Urothelium cell line (cell line): ENCODE measurements around the gene PSPN.
"Not testable (repeated sequence)": the region's sequence is repeated elsewhere in the genome, so short reads cannot be mapped to it uniquely, and the experiment has no call there.

Source experiments
- DNase-seq: peaks from one replicate; pipeline ENCODE4 v3.0.0; 2011; ENCODE audit warnings: low spot score, mixed read lengths
- FAIRE-seq: peaks from 2 replicates; lab custom pipeline; 2011; peaks lifted over from hg19 to GRCh38; lab: Jason Lieb, UNC

The PSPN gene

DNA sequence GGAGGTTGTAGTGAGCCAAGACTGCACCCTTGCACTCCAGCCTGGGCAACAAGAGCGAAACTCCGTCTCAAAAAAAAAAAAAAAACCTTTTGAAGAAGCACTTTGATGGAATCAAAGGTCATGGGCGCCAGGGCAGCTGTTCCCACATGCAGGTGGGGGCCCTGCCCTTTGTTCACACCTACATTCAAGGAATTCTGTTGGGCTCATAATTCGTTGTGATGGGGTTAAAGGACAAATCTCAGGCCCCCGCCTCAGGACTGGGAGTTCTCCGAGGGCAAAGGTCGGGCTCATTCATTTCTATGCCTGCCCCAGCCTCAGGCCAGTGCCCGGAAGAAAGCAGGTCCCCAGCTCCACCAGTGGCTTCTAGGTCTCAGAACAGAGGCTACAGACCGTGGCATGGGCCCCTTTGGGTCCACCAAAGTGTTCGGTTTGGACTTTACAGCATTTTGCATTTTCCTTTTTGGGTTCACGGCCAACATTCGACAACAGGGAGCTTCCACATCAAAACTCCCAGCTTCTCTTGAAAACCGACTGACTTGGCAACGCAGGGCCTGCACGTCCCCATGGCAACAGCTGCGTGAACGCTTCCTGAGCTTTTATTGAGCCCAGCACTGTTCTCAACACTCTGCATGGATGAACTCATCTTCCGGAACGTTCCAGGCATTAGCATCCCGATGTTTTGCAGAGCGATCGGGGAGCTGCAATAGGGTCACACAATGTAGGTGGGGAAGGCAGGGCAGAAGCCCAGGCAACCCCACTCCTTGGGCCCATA lies 27.3 kb upstream of the PSPN start:
- FAIRE-seq: no peak
- DNase-seq: no peak

DNA sequence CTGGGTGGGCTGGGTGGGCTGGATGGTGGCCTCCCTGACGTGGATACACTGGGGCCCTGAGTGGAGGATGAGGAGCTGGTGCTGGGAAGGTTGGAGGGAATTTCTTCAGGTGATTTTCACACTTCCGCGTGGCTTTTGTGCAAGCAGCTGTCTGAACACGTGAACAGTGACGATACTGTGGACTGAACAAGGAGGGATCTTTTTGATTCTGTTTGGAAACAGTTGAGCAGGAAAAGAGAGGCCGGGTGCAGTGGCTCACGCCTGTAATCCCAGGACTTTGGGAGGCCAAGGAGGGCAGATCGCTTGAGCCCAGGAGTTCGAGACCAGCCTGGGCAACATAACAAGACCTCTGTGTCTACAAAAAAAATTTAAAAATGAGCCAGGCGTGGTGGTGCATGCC lies 26.3 kb upstream of the PSPN start:
- no peak for FAIRE-seq

DNA sequence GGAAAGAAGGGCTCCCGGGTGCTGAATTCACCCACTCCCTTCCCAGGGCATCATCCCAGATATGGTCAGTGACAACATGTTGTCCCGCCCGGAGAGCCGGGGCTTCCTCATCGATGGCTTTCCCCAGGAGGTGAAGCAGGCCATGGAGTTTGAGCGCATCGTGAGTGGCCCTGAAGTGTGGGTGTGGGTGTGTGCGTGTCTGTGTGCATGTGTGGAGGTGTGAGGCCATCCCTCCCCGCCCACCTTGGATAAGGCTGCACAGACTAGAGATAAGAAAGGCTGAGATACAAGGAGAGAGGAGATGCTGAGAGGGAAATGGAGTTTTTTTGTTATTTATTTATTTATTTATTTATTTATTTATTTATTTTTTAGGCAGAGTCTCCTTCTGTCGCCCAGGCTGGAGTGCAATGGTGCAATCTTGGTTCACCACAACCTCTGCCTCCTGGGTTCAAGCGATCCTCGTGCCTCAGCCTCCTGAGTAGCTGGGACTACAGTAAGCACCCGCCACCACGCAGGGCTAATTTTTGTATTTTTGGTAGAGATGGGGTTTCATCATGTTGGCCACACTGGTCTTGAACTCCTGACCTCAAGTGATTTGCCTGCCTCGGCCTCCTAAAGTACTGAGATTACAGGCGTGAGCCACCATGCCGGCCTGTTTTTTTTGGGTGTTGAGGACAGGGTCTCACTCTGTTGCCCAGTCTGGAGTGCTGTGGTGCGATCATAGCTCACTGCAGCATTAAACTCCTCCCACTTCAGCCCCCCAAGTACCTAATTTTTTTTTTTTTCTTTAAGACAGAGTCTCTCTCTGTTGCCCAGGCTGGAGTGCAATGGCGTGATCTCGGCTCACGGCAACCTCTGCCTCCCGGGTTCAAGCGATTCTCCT lies 24.6 kb upstream of the PSPN start:
- FAIRE-seq, DNase-seq: not testable (repeated sequence)

More for the DNA sequence above, 26.3 kb upstream of the PSPN start:
- no peak for DNase-seq

DNA sequence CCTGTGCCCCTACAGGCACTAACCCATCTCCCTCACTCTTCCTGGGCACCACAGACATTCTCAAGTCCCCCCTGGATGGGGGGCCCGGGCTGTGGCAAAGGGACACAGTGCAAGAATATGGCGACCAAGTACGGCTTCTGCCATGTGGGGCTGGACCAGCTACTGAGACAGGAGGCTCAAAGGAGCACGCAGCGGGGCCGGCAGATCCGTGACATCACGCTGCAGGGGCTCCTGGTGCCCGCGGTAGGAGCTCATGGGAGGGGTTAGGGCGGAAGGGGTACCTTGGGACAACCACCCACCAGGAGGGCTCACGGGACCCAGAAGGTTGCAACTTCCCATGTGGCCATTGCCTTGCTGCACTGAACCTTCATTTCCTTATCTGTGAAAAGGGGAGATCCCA lies 20.6 kb upstream of the PSPN start:
- no peak for FAIRE-seq
- DNase-seq: no peak

DNA sequence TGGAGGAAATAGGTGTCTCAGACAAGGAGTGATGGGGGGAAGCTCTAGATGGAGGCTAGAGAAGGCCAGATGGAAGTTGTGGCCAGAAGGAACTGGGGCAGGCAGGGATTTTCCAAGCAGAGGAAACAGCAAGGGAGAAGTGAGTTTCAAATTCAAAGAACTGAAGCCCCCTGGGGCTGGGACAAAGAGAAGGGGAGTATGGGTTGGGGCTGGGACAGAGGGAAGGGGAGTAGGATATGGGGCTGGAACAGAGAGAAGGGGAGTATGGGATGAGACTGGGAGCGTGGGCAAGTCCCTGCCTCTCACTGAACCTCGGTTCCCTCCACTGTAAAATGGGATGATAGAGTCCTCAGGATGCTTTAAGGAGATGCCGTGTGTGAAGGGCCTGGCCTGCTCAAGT lies 19.1 kb upstream of the PSPN start:
- DNase-seq (no peak), FAIRE-seq (no peak)

DNA sequence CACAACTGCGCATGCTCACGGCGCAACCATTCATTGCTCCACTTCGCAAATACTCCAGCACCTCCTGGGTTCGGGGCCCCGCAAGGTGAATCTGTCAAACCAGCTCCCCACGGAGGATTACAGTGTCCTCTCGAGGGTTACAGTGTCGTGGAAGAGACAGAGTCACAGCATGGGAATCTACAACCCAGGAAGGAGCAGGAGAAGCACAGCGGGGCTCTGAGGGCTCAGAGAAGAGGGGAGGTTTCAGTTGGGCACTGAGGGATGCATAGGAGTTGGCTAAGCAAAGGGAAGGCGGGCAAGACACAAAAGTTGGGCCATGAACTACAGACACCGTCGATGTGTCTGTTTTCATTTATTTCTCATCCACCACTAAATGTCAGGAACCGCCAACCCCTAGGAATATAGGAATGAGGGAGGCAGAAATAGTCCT lies 18.3 kb upstream of the PSPN start:
- FAIRE-seq (no peak), DNase-seq (no peak)

DNA sequence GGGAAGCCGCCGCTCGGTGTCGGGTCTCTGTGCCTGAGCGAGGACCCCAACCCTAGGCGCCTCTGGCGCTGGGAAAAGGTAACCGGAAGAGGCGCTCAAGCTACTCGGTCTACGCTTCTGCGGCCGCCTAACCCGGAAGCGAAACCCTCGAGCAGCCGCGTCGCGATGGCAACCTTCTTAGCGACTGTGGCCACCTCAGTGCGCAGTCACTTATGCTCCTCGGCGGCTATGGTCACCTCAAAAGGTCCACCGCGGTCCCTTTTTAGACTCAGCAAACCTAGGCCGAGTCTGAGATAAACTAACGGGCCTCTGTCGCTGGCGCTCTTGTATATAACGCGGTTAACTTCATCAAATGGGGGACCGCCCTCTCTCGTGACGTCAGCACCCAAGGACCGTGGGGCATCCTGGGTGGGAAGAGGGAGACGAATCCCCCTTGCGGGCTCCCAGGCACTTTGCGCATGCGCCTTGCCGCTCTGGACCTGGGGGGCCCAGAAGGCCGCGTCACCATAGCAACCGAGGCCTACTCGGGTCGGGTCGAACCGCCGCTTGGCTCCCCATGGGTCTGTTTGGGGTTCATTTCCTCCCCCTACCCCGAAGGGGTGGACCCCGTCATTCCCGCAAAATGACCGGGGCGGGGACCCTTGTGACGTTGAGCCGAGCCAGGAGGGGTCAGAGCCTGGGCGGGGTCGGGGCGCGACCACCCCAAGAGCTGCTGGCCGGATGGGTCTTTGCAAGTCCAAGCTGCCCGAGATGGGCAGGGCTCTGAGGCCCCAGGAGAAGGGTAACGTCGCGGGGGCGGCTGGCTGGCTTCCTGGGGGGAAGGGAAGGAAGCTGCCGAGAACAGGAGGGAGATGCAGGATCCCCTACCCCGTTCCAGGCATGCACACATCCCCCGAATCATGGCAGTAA lies 17.6 kb upstream of the PSPN start, which contains the start of gene GTF2F1:
GTF2F1 (minus strand) TSS at position 91 of the 909 bp plus-strand sequence. CDS start 169 bp downstream, outside the sequence.
- FAIRE-seq: peak; percentile 53
- DNase-seq: peak; percentile 95

DNA sequence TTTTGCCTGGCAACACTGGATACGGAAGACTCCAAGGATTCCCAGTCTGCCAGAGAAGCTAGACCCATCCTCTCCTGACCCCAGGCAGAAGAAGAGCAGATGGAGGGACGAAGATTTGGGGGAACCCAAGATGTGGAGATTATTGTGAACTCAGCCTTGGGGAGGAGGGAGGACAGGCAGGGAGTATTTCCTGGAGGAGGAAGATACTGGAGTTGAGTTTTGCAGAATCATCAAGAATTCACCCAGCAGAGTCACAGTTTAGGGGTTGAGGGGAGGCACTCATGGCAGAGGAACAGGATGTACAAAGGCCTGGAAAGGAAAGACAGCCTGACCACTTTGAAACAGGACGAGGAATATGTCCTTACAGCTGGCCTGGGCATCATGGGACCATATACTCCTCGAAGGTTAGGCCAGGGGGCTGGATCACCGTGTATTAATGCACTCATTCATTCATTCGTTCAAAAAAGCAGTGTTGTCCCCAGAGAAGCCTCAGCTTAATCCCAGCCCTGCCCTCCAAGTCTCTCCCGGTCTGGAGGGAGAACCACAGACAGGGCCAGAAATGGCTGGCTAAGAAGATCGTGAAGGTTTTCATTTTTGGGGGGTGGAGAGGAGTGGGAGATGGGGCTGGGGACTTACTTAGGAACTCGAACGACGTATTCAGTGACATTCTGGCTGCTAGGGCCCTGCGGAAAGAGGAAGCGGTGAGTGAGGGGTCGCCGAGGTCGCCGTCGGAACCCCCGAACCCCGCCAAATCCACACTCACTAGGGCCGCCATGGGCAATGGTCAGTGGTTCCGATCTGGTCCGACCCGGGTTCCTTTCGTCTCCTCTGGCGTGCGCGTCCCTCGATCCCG lies 16.7 kb upstream of the PSPN start:
- no peak for FAIRE-seq
- no peak for DNase-seq

DNA sequence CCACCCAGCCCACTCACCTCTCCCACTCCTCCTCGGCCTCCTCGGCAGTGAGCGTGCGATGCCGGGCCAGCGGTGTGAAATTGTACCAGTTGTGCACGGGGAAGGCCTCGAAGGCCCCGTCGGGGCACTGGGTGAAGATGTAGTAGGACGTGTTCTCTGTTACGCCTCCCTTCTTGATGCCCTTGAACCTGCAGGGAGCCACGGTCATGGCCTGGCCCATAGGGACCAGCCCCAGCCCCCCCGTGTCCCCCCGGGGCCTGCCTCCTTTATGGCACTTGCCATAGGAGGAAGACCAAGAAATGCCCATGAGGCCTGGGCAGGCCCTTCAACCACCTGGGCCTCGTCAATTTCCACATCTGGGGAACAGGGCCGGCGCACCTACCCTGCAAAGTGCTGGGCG lies 11.6 kb upstream of the PSPN start:
- FAIRE-seq: no peak
- no peak for DNase-seq

DNA sequence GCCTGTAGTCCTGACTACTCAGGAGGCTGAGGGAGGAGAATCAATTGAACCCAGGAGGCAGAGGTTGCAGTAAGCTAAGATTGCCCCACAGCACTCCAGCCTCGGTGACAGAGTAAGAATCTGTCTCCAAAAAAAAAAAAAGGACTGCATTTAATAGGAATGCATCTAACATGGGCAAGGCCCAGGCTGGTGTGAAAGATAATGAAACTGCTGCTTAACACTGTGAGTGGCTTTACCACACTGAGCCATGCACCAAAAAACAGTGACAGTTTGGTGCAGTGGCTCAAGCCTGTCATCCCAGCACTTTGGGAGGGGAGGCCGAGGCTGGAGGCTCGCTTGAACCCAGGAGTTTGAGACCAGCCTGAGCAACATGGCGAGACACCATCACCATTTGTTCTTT lies 8.6 kb upstream of the PSPN start:
- no peak for DNase-seq
- FAIRE-seq: no peak

DNA sequence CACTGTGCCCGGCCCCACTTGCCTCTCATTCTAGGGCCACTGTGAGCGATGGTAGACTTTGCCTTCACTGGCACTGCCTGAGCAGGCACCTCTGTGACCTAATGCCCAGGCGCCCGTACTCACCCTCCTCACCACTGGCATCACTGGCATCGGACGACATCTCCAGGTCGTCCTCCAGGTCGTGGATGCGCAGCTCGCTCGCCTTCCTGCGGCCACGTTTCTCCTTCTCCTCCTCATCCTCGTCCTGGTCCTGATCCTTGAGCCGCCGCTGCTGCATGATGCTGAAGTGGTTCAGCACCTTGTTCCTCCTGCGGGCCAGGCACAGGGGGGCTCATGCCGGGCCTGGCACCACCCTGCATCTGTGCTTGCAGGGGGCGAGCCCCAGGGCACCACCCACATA lies 7.5 kb upstream of the PSPN start:
- DNase-seq: no peak
- FAIRE-seq: no peak

DNA sequence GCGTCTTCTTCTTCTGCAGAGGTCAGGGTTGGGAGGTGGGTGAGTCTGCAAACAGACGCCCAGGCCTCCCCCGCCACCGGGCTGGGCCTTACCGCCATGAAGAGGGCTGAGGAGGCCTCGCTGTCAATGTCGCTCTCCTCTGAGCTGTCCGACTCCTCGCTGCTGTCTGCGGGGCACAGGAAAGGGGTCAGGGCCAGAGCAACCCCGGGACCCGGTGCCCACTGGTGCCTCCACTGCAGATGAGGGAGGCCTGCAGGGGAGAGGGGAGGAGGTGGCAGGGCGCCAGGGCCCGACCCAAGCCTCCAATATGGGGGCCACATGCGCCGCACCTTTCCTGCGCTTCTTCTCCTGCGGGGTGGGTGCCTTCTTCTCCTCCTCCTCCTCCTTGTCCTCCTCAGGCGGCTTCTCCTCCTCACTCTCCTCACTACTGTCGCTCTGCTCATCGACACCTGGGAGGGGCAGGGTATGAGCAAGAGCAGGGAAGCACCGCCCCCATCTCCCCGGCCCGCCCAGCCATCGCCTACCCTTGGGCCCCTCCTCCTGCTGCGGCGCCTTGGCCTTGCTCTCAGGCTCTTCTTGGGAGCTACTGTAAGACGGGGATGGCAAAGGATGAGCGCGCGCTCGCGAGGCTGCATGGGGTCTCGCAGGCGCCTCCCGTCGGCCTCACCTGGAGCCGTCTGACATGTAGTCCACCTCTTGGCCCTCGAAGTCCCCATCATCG lies 5.5 kb upstream of the PSPN start:
- DNase-seq (no peak), FAIRE-seq (no peak)

DNA sequence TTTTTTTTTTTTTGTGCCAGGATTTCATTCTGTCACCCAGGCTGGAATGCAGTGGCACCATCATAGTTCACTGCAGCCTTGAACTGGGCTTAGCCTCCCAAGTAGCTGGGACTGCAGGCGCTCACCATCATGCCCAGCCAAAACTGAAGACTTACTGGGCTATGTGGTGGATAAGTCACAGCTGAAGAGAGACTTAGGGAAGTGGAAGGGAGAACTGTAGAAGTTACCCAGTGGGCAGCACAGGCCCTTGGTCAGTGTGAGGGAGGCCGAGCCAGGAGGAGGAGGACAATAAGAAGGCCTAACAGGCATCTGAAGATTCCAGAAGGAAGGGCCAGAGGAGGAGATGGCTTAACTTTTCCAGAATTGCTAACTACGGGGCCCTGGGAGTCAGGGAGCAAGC lies 4.0 kb upstream of the PSPN start:
- FAIRE-seq: no peak

DNA sequence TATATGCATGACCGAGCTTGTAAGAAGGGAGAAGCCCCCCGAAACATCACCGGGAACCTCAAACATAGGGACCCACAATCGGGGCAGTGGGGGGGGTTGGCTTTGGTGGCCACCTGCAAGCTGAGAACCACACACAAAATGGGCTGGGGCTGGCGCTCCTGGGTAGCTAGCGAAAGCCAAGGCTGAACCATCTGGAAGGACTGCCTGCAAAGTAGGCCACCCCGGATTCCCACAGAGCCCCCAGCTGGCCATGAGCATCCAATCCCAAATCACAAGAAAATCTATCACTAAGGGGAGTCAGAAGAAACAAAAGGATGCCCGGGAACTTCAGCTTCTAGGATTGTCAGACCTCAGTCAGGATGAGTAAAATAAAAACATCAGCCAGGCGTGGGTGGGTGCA lies 2.8 kb upstream of the PSPN start:
- no peak for DNase-seq
- no peak for FAIRE-seq

More for the DNA sequence above, 4.0 kb upstream of the PSPN start:
- DNase-seq: no peak

DNA sequence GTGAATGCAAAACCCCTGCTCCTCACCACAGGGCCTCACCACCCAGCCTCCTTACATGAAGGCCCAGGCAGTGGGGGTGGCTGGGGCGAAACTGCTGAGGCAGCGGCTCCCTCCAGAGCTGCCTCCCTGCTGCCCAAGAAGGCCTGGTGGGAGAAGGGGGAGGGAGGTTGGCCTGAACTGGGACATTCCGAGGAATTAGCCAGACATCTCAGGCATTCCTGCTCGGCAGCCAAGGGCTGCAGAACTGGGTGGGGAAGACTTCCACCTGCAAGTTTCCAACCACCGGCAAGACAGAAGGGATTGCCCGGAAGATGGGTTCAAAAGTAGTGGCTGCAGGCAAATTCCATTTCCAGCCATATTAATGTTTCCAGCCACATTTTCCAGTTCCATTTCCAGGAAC lies 2.3 kb upstream of the PSPN start:
- FAIRE-seq: no peak
- no peak for DNase-seq

DNA sequence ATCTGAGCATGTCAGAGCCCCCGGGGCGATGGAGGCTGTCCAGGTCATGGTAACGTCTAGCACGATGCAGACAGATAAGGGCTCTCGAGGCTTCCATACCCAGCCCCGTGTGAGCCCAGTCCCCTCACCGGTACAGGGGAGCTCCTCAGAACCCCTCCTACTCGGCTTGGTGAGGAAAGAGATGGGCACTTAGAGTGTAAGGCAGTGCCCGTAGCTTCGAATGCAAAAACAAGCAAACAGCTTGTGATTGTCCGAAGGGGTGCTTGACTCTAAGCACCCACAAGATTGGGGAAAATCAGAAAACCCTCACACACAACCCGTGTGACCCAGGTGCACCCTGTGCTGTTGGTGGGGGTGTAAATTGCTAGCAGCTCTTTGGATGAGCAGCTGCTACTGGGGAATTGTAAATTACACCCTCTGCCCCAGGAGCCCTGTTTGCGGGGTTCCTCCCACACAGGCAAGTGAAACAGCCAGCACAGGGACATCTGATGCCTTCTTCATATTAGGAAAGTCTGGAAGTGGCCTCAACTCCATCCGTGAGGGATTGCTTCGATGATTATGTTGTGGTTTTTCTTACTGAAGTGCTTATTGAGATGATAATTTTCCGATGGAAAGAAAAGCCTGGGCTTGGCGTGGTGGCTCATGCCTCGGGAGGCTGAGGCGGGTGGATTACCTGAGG lies 918 bp upstream of the PSPN start:
- no peak for FAIRE-seq

DNA sequence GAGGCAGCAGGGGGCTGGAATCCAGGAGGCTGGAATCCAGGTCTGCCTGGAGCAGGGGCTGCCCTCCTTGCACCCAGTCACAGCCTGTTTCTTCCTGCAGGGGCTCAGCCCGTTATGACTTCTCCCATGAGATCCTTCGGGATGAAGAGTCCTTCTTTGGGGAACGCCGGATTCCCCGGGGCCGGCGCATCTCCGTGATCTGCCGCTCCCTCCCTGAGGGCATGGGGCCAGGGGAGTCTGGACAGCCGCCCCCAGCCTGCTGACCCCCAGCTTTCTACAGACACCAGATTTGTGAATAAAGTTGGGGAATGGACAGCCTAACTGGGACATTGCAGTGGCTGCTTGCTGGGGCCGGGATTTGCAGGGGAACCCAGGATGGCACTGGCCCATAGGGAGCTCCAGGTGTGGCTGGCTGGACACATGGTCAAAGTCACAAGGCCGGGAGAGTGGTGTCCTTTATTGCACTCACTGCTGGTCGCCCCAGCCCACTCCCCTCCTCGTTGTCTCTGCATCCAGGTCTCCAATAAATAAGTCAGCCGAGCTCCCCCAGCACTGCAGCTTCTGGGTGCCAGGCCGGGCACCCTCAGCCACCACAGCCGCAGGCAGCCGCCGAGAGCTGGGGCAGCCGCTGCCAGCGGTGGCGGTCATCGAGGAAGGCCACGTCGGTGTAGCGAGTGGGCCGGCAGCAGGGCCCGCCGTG lies 872 bp downstream of the PSPN start:
- no peak for FAIRE-seq
- DNase-seq: no peak

More for the DNA sequence above, 918 bp upstream of the PSPN start:
- DNase-seq: no peak

DNA sequence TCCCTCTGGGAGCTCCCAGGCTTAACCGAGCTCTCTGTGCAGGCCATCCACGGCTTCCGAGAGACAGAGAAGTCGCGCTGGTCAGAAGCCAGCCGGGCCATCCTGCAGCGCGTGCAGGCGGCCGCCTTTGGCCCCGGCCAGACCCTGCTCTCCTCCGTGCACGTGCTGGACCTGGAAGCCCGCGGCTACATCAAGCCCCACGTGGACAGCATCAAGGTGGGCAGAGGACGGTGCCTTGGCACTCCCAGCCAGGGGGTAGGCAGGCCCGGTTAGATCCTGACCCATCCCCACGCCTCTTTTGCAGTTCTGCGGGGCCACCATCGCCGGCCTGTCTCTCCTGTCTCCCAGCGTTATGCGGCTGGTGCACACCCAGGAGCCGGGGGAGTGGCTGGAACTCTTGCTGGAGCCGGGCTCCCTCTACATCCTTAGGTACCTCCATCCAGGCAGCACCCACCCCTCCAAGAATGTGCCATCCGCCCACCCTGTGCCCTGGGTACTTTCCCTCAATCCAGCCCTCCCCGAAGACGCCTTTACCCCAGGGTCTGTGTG lies 1.5 kb downstream of the PSPN start:
- DNase-seq (no peak), FAIRE-seq (no peak)
